NCI-H187 (cell line): Measurements from ENCODE around the gene MBD4.
"Not testable (repeated sequence)": the region's sequence is repeated elsewhere in the genome, so short reads cannot be mapped to it uniquely, and the experiment has no call there.

Source experiments
- DNase-seq, 2 experiments: peaks; one replicate each; lab custom pipeline; 2025; lab: John Stamatoyannopoulos, UW

Gene MBD4

DNA sequence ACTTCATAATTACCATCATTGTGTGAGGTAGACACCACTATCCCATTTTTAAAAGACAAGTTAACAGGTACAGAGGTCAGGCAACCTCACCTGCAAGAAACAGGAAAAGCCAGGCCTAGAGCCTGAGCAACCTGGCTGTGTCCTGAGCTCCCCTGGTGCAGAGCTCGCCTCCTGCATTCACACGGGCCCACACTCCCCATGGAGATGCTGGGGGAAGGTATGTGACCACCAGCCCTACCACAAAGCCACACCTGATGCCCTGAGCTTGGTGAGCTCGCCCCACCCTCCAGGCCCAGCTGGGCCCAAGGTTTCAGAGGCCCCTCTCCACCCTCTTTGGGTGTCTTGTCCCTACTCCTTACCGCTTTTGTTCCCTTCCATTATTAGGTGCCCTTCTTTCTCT is 10.1 kb downstream of the MBD4 start:
- no peak for DNase-seq

GRCh38 chr3:129429080-129429451 is 10.7 kb downstream of the MBD4 start:
- no peak for DNase-seq

DNA sequence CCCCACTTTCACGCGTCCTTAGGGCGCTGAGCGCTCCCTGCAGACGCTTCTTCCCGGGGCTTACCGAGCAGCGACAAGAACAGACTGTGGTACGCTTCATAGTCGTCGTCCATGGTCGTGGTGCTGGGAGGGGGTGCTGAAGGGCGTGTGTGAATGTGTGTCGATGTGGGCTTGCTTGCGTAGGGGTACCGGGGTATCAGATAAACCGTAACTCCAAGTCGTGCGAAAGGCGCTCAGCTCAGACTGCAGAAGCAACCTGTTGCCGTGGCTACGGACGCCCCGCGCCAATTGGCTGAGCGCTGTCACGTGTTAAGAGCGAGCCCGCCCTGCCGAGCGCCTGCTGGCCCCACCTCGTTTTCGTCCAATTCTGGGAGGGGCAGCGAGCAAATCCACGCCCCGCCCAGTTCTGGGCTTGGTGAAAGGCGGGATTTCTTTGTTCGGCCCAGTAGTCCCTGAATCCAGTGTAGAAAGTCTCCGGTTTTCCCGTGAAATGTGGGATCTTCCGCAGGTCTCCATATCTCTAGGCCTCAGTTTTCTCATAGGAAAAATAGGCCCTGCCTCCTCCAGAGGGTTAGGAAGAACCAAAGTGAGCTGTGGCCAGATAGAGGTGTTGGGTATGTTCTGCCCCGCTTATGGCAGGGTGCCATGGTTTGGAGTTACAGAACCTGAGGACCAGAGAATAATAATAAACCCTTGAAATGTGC is 11.2 kb downstream of the MBD4 start, which contains the start of gene EFCAB12:
TSS of gene EFCAB12 (minus strand) at position 261 of the 704 bp plus-strand sequence. CDS start at position 113, 148 bp downstream.
- DNase-seq, result peak; percentile 91 to 93

DNA sequence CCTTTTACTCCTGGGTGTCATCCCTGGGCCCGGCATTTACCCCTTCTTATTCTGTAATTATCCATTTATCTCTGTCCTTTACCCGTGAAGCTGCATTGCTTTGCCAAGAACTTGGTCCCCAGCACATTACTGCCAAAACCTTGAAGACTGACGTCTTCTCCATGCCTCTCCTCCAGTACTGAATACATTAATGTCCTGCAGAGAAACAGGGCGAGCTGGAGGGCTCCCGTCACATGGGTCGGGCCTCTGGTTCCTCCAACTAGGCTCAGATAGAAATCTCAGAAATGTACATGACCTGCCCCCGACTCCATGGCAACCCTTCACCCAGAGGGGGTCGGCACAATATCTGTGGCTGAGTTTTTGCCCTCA is 11.8 kb downstream of the MBD4 start:
- no peak for DNase-seq

DNA sequence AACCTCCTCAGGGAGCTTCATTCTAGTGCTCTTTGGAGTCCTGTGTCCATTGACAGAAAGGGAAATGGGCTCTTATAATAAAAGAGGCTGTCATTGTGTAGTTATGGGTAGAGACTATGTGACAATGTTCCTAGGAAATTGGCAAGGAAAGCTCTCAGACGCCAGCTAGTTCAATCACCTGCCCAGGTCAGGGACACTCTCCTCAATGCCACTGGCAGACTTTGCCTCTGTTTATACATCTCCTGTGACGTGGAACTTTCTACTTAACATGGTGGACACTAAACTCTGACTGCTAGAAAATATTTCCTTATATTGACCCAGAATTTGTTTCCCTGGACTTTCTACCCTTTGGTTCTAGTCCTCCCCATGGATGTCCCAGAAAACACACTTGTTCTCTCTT is 14.1 kb downstream of the MBD4 start:
- no peak for DNase-seq

DNA sequence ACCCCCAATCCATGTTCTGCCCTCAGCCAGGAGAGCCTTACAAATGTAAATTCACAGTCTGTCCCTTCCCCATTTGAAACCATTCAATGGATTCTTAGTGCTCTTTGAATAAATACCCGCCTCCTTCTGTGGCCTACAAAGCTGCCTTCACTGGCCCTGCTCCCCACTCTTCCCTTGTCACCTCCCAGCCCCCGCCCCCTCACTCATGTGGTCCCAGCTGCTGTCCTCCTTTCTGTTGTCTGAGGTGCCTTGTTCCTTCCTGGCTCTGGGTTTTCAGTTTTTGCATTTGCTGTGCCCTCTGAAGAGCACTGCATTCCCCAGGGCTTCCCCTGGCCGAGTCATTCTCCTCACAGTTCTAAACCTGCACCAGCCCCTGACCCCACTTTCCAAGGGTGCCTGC is 14.5 kb downstream of the MBD4 start:
- DNase-seq, result no peak

DNA sequence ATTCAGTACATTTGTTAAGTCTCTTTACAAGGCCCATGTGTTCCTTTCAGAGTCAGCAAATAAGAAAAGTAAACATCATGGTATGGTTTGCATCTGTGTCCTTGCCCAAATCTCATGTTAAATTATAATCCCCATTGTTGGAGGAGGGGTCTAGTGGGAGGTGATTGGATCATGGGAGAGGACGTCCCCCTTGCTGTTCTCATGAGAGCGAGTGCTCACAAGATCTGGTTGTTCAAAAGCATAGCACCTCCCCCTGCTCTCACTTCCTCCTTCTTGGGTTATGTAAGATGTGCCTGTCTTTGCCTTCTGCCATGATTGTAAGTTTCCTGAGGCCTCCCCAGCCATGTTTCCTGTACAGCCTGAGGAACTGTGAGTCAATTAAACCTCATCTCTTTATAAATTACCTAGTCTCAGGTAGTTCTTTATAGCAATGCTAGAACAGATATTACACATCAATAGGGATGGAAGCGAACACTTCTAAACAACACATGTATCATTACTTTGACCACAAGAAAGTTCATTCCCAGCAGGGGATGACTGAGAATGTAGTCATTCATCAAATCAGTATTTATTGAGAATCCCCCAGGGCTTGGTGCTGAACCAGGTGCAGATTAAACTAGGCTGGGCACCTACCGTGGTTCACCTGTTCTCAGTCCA is 15.4 kb downstream of the MBD4 start:
- no peak for DNase-seq

DNA sequence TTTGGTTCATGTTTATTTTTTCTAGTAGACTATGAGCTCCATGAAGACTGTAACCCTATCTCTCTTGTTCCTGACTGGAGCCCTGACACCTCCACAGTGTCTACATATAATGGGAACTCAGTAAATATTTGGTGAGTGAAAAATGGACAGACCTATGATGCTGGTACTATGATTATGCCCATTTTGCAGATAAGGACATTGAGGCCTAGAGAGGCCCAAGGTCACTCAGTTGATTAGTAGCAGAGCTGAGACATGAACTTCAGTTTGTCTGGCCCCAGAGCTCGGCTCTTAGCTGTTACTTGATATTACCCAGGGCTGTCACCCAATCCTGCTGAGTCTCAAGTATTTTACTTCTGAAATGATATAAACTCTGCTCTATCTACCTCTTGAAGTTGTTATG is 16.9 kb downstream of the MBD4 start:
- DNase-seq, result no peak

GRCh38 chr3:129421988-129422745 is 17.6 kb downstream of the MBD4 start:
- no peak for DNase-seq

GRCh38 chr3:129421236-129421883 is 18.4 kb downstream of the MBD4 start:
- DNase-seq, result no peak

GRCh38 chr3:129419476-129419875 is 20.3 kb downstream of the MBD4 start:
- no peak for DNase-seq

- no peak for DNase-seq
Measured at GRCh38 chr3:129418041-129418973, 21.4 kb downstream of the MBD4 start.

DNA sequence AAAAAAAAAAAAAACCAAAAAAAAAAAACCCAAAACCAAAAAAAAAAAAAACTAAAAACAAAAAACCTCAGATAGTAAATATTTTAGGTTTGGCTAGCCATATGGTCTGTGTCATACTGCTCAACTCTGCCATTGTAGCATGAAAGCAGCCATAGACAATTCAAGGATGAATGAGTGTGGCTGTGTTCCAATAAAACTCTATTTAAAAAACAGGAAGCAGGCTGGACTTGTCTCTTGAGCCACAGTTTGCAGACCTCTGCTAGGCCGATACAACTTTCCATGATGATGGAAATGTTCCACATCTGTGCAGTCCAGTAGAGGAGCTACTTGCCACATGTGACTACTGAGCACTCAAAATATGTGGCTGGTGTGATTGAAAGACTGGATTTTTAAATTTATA is 22.4 kb downstream of the MBD4 start:
- no peak for DNase-seq

DNA sequence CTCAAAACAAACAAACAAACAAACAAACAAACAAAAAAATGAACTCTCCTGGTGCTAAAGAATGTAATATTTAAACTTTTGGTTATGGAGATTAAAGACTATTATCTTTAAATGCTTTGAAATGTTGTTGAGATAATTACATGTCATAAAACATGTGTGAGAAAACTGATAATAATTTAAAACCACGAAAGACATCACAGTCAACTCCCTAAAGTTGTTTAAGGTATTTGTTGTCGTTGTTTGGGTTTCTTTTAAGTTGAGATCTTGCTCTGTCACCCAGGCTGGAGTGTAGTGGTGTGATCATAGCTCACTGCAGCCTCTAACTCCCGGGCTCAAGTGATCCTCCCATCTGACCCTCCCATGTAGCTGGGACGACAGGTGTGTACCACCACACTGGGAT is 23.3 kb downstream of the MBD4 start:
- no peak for DNase-seq

- no peak for DNase-seq
Measured at GRCh38 chr3:129415830-129416229, 23.9 kb downstream of the MBD4 start.

DNA sequence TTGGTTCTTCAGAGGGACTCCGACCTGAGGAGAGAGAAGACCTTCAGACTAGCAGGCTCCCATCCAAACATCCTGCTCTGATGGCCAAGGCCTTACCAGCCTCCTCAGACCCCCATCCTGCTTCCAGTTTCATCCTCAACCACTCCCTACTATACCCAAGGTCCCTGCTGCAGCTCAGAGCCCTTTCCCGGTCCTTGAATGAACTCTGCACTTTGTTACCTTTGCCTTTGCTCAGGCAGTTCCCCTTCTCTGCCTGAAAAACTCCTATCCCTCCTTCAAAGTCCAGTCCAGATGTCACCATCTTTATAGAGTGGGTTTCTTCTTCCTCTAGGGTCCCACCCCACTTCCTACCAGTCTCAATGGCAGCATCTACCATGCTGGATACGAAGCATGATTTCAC is 24.4 kb downstream of the MBD4 start:
- DNase-seq, result no peak

DNA sequence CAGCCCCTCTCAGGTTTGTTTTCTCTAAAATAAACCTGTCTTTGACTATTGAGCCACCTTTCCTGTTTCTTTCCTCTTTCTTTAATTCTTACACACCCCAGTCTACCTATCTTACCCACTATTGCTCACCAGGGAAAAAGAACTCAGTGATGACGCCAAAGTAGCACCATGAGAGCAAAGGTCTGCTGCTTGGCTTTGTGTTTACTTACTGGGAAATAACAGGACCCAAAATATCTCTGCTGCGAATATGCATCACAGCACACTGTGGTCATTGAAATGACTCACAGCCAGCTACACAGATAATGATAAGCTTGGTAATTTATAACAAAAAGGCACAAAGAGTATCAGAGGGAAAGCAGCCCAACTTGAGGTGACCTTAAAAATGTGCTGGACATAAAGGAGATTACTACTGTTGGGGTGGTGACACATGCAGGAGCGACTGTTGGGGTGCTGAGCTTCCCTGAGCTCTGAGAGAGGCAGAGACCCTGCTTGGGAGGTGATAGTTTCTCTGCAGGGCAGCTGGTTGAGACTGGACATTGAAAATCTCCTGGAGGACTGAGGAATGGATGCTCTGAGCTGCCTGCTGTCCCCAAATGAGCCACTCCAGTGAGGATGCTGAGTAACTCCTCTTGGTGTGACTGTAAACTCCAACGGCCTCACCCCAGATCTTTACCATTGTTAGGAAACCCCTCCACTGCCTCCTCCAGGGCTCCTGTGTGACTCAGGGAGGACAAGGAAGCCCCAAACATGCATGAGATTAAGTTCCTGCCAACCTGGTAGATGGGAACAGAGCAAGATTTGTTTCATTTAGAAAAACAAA is 25.9 kb downstream of the MBD4 start:
- DNase-seq, result no peak

- not testable (repeated sequence) for DNase-seq
Measured at GRCh38 chr3:129413238-129413637, 26.5 kb downstream of the MBD4 start.

GRCh38 chr3:129412542-129413198 is 27.1 kb downstream of the MBD4 start:
- DNase-seq, result no peak

DNA sequence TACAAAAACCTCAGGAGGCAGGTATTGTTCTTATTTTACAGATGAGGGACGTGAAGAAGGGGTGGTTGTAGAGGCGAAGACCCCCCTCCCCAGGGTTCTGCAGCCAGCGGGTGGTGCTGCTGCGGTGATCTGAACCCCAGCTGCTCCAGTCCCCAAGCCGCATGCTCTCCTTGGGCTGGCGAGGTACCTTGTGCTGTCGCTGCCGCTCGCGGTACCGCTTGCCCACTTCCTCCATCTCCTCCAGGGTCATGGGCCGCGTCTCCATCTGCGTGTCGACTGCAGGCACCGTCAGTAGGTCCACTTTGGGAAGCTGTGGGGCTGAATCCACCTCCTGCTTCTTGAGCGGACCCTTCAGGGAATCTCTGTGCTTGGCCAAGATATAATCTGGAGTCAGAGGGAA is 28.8 kb downstream of the MBD4 start:
- DNase-seq, result no peak
